Activated CD8-positive, alpha-beta T cell treated with anti-CD3 and anti-CD28 coated beads, Interleukin-2, amount 10 ng/mL, durations not matched to agents 7 days and 5 days (primary cell): Measurements from ENCODE around the gene SARS2. TPM values are rescaled to one million over a fixed set of nuclear protein-coding genes. Genes with fewer than 3 reads are reported as not detected.
A peak's percentile ranks its signal among the peaks of the same experiment; 100 is the strongest.

Experiments used
- ATAC-seq: fragments of 150-1000 bp; cut with Tn5 transposase; one replicate; pipeline ENCODE4 v1.10.0; 2021; ENCODE audit warnings: moderate library complexity
- CTCF ChIA-PET: fragments of 350-600 bp; sonication (Branson Sonifier 250); formaldehyde crosslinking; loops from one replicate; lab custom pipeline; 2021; ENCODE audit warnings: antibody characterized with exemption; lab: Charles Lee
- POLR2A ChIA-PET: fragments of 350-600 bp; sonication (Branson Sonifier 250); formaldehyde crosslinking; loops from one replicate; lab custom pipeline; 2021; ENCODE audit warnings: antibody characterized with exemption; lab: Charles Lee
- DNase-seq: peaks from one replicate; pipeline ENCODE4 v3.0.0-alpha.2; 2020
- H3K27ac Mint-ChIP-seq: one replicate; pipeline ENCODE4 v1.8.0; 2021; ENCODE audit warnings: mild to moderate bottlenecking, mixed read lengths
- H3K27me3 Mint-ChIP-seq: one replicate; pipeline ENCODE4 v1.8.0; 2021; ENCODE audit warnings: low read depth, mixed read lengths
- H3K36me3 Mint-ChIP-seq: one replicate; pipeline ENCODE4 v1.8.0; 2021; ENCODE audit warnings: low read depth, mixed read lengths
- H3K4me1 Mint-ChIP-seq: one replicate; pipeline ENCODE4 v1.8.0; 2021; ENCODE audit warnings: low read depth, mixed read lengths
- H3K4me3 Mint-ChIP-seq: one replicate; pipeline ENCODE4 v1.8.0; 2021; ENCODE audit warnings: mild to moderate bottlenecking, mixed read lengths
- H3K9me3 Mint-ChIP-seq: one replicate; pipeline ENCODE4 v1.8.0; 2022; ENCODE audit warnings: mixed read lengths; ENCODE audit not compliant: insufficient read depth
- total RNA-seq, 2 experiments: library from RNA; stranded (reverse); gene quantifications; one replicate each; pipeline ENCODE4 v1.2.3, GENCODE V29; 2021

Gene SARS2
- total RNA-seq, 2 experiments from 2014 or later = 36.2 to 36.6 TPM

GRCh38 chr19:38870612-38871011 lies 60.0 kb downstream of the SARS2 start:
- no peaks in the 10 kb centered on the region for H3K27me3 Mint-ChIP-seq
- DNase-seq = no peak
- no peak for ATAC-seq
- ChIA-PET POLR2A (interaction anchor here (1.0 to 2.0 kb wide), 2 partner anchors 20 to 22 kb away, joined by 5 to 10 read pairs; no protein-coding TSS in a partner anchor), CTCF (interaction anchor here (1.3 to 5.6 kb wide), 7 partner anchors 9 to 468 kb away, joined by 4 to 34 read pairs (median 7); partner anchors contain the start of genes FAM98C, MRPS12, NFKBIB and RINL)
- peaks cover 43% of the 10 kb centered on the region for H3K36me3 Mint-ChIP-seq
- H3K27ac Mint-ChIP-seq = peak overlapping the region; percentile 68
- H3K4me3 Mint-ChIP-seq = peak overlapping the region; percentile 53
- H3K9me3 Mint-ChIP-seq = no peaks in the 10 kb centered on the region
- peaks cover 48% of the 10 kb centered on the region for H3K4me1 Mint-ChIP-seq

GRCh38 chr19:38869836-38870607 lies 60.5 kb downstream of the SARS2 start:
- no peaks in the 10 kb centered on the region for H3K27me3 Mint-ChIP-seq
- H3K9me3 Mint-ChIP-seq = peaks cover 5% of the 10 kb centered on the region
- DNase-seq (peak; percentile 94), ATAC-seq (peak; percentile 94)
- POLR2A ChIA-PET = interaction anchor here (1.4 to 2.0 kb wide), 5 partner anchors 13 to 28 kb away, joined by 4 to 10 read pairs (median 8); no protein-coding TSS in a partner anchor
- H3K36me3 Mint-ChIP-seq = peaks cover 47% of the 10 kb centered on the region
- CTCF ChIA-PET = interaction anchor here (0.7 to 5.6 kb wide), 16 partner anchors 9 to 467 kb away, joined by 3 to 34 read pairs (median 6); partner anchors contain the start of genes ECH1, FAM98C, MRPS12 and NFKBIB
- peak overlapping the region; percentile 86 for H3K27ac Mint-ChIP-seq
- H3K4me3 Mint-ChIP-seq = peak overlapping the region; percentile 79
- peaks cover 54% of the 10 kb centered on the region for H3K4me1 Mint-ChIP-seq

GRCh38 chr19:38869160-38869835 lies 61.3 kb downstream of the SARS2 start:
- DNase-seq (peak; percentile 55), ATAC-seq (peak; percentile 17)
- peak overlapping the region; percentile 79 for H3K4me3 Mint-ChIP-seq
- peak overlapping the region; percentile 86 for H3K27ac Mint-ChIP-seq
- peaks cover 10% of the 10 kb centered on the region for H3K9me3 Mint-ChIP-seq
- ChIA-PET CTCF (interaction anchor here (0.7 to 5.6 kb wide), 18 partner anchors 9 to 466 kb away, joined by 3 to 34 read pairs (median 6); partner anchors contain the start of genes ECH1, FAM98C, MRPS12 and NFKBIB), POLR2A (interaction anchor here (0.9 to 2.0 kb wide), 7 partner anchors 9 to 27 kb away, joined by 4 to 10 read pairs (median 8); partner anchors contain the start of gene RINL)
- H3K4me1 Mint-ChIP-seq = peaks cover 62% of the 10 kb centered on the region
- no peaks in the 10 kb centered on the region for H3K27me3 Mint-ChIP-seq
- H3K36me3 Mint-ChIP-seq = peaks cover 54% of the 10 kb centered on the region

GRCh38 chr19:38868551-38868950 lies 62.0 kb downstream of the SARS2 start:
- H3K27ac Mint-ChIP-seq = peak overlapping the region; percentile 86
- ATAC-seq (no peak), DNase-seq (no peak)
- H3K36me3 Mint-ChIP-seq = peaks cover 51% of the 10 kb centered on the region
- H3K27me3 Mint-ChIP-seq = no peaks in the 10 kb centered on the region
- peaks cover 11% of the 10 kb centered on the region for H3K9me3 Mint-ChIP-seq
- ChIA-PET CTCF (interaction anchor here (0.7 to 5.6 kb wide), 18 partner anchors 8 to 466 kb away, joined by 3 to 34 read pairs (median 6); partner anchors contain the start of genes ECH1, FAM98C, HNRNPL and MRPS12), POLR2A (interaction anchor here (0.9 to 1.8 kb wide), 8 partner anchors 10 to 26 kb away, joined by 4 to 10 read pairs (median 6); partner anchors contain the start of gene RINL)
- H3K4me3 Mint-ChIP-seq = peak overlapping the region; percentile 79
- peaks cover 63% of the 10 kb centered on the region for H3K4me1 Mint-ChIP-seq

GRCh38 chr19:38867171-38867780 lies 63.3 kb downstream of the SARS2 start:
- no peak overlapping the region for H3K27ac Mint-ChIP-seq
- ATAC-seq (no peak), DNase-seq (no peak)
- H3K36me3 Mint-ChIP-seq = peaks cover 46% of the 10 kb centered on the region
- no peak overlapping the region for H3K4me3 Mint-ChIP-seq
- no peaks in the 10 kb centered on the region for H3K27me3 Mint-ChIP-seq
- ChIA-PET CTCF (interaction anchor here (0.9 to 5.6 kb wide), 9 partner anchors 12 to 98 kb away, joined by 3 to 34 read pairs (median 4); partner anchors contain the start of genes ECH1, HNRNPL and RINL), POLR2A (interaction anchor here (1.2 to 1.7 kb wide), 4 partner anchors 16 to 220 kb away, joined by 4 to 6 read pairs (median 4); no protein-coding TSS in a partner anchor)
- H3K4me1 Mint-ChIP-seq = peaks cover 67% of the 10 kb centered on the region
- peaks cover 11% of the 10 kb centered on the region for H3K9me3 Mint-ChIP-seq

Other genes starting within 250 kb of the SARS2 start
- gene CAPN12, start 186.3 kb downstream of the SARS2 start, total RNA-seq = 10 to 100 TPM; 12.2 to 16.2 TPM
- gene LGALS7, start 157.2 kb downstream of the SARS2 start, total RNA-seq = not detected
- not detected for gene LGALS7B, start 141.6 kb downstream of the SARS2 start, total RNA-seq
- 1 to 10 TPM; 1.6 to 1.8 TPM for gene LGALS4, start 117.8 kb downstream of the SARS2 start, total RNA-seq
- 100 to 1,000 TPM; 170 to 175 TPM for gene ECH1, start 99.0 kb downstream of the SARS2 start, total RNA-seq
- 100 to 1,000 TPM; 509 to 553 TPM for gene HNRNPL, start 80.8 kb downstream of the SARS2 start, total RNA-seq
- 10 to 100 TPM; 58.9 to 63.5 TPM for gene RINL, start 52.5 kb downstream of the SARS2 start, total RNA-seq
- gene SIRT2, start 31.1 kb downstream of the SARS2 start, total RNA-seq = 10 to 100 TPM; 36.4 to 40.3 TPM
- 10 to 100 TPM; 31.9 to 36.6 TPM for gene NFKBIB, start 30.8 kb downstream of the SARS2 start, total RNA-seq
- gene CCER2, start 18.6 kb downstream of the SARS2 start, total RNA-seq = 1 to 10 TPM in 1 of 2 experiments, under 1 TPM in 1; 0.79 to 1.1 TPM
- gene MRPS12, start 181 bp upstream of the SARS2 start, total RNA-seq = 10 to 100 TPM; 60.2 to 61.7 TPM
- gene FBXO17, start 45.0 kb upstream of the SARS2 start, total RNA-seq = not detected
- not detected for gene FBXO27, start 101.8 kb upstream of the SARS2 start, total RNA-seq
- gene ACP7, start 153.6 kb upstream of the SARS2 start, total RNA-seq = not detected
- gene PAK4, start 195.0 kb upstream of the SARS2 start, total RNA-seq = 10 to 100 TPM; 15.3 to 18.2 TPM